Spleen (tissue), 11 donors: ENCODE results near the gene ATP8A2. TPM values are rescaled to one million over a fixed set of nuclear protein-coding genes. Genes with fewer than 3 reads are reported as not detected.

Experiments
- DNase-seq: peaks from one replicate; pipeline ENCODE4 v3.0.0-alpha.2; 2020
- H3K27ac ChIP-seq, 8 donors: fragments of 200-600 bp; sonication (generic) in 7 of 8; 1 replicate in 4 of 8; 2 replicates in 4 of 8; pipeline versions ENCODE4 v1.5.0 to v1.8.0; 2016 to 2021; ENCODE audit warnings: inconsistent platforms in 4 of 8, mild to moderate bottlenecking in 4 of 8, moderate library complexity in 1 of 8
- H3K27me3 ChIP-seq, 7 donors: fragments of 200-600 bp; sonication (generic) in 6 of 7; replicated peaks in 1 of 7; 1 replicate in 4 of 7; 2 replicates in 3 of 7; pipeline versions ENCODE4 v1.5.0 to v1.8.0; 2016 to 2021; ENCODE audit warnings: inconsistent platforms in 3 of 7, mild to moderate bottlenecking in 1 of 7
- H3K36me3 ChIP-seq, 6 donors: fragments of 200-600 bp; sonication (generic) in 5 of 6; 1 replicate in 4 of 6; 2 replicates in 2 of 6; pipeline versions ENCODE4 v1.5.0 to v1.8.0; 2016 to 2021; ENCODE audit warnings: inconsistent platforms in 2 of 6
- H3K4me1 ChIP-seq, 6 donors: fragments of 200-600 bp; sonication (generic) in 5 of 6; 1 replicate in 3 of 6; 2 replicates in 3 of 6; pipeline versions ENCODE4 v1.5.0 to v1.8.0; 2016 to 2021; ENCODE audit warnings: inconsistent platforms in 3 of 6
- H3K4me3 ChIP-seq, 8 donors: fragments of 200-600 bp; sonication (generic) in 7 of 8; 1 replicate in 4 of 8; 2 replicates in 4 of 8; pipeline versions ENCODE4 v1.5.0 to v1.8.0; 2016 to 2021; ENCODE audit warnings: inconsistent platforms in 4 of 8, mild to moderate bottlenecking in 4 of 8, moderate library complexity in 2 of 8
- H3K9me3 ChIP-seq, 8 donors: fragments of 200-600 bp; sonication (generic) in 7 of 8; 1 replicate in 4 of 8; 2 replicates in 4 of 8; pipeline versions ENCODE4 v1.5.0 to v1.8.0; 2016 to 2021; ENCODE audit warnings: inconsistent platforms in 4 of 8
- CTCF ChIP-seq, 11 experiments: fragments of 200-600 bp in 7 of 11; fragments of 450-650 bp in 4 of 11; sonication (generic) in 4 of 11; IDR thresholded peaks in 8 of 11; conservative IDR thresholded peaks in 3 of 11; 1 replicate in 7 of 11; 2 replicates in 4 of 11; pipeline versions ENCODE4 v1.4.0 to v1.8.0; 2016 to 2021; ENCODE audit warnings: antibody characterized with exemption in 11 of 11, inconsistent platforms in 4 of 11, mild to moderate bottlenecking in 1 of 11
- POLR2A ChIP-seq, 3 donors: fragments of 450-650 bp; IDR thresholded peaks; one replicate each; pipeline ENCODE4 v1.5.1; 2017; ENCODE audit warnings: antibody characterized with exemption in 3 of 3, mild to moderate bottlenecking in 1 of 3
- POLR2AphosphoS5 ChIP-seq, 3 donors: sonication (generic); formaldehyde crosslinking; IDR thresholded peaks; one replicate each; pipeline ENCODE4 v1.5.1; 2017; ENCODE audit warnings: antibody characterized with exemption in 3 of 3
- WGBS, 5 donors: extraction: QIAGEN DNeasy Blood & Tissue Kit in 3 of 5; methylation state at CpG; one replicate each; pipeline versions ENCODE4 v1.1.5 to v1.1.7; 2013 to 2018; 5-methylcytosine and 5-hydroxymethylcytosine counted together
- intact Hi-C: fragments of 100-400 bp; cut with DNase I; formaldehyde crosslinking; loops from one replicate; pipeline ENCODE4 v1.15.0; 2023; ENCODE audit warnings: low total_unique reads
- polyA plus RNA-seq, 3 donors: library from polyadenylated mRNA; stranded (reverse); fragments of 200-250 nt; gene quantifications; one replicate each; pipeline ENCODE4 v1.2.1, GENCODE V29; 2013
- total RNA-seq, 7 donors: library from RNA; depleted of rRNA in 3 of 7; stranded (reverse); fragments of >200 nt in 3 of 7; fragmentation: NEBNext Ultra II Directional in 4 of 7; extraction: Animal tissue kit (Norgen Biotek cat#: 25700) in 4 of 7; gene quantifications; one replicate each; pipeline versions ENCODE4 v1.1.0 to v1.2.1, GENCODE V29; 2016 to 2021
- donor health status: healthy with polysubstance abuse.
- donor health status: DM: no; HTN: no; CAD: no; lungs with moderate emphysema.
- donor health status: DM: no; HTN: no; CAD: no.
- donor health status: Bipolar disorder and iron deficiency.
- donor health status: healthy.
- donor health status: DM: no; HTN: no; CAD: no.
- donor health status: DM: yes; HTN: yes; CAD: no.

The ATP8A2 gene
- total and polyA plus RNA-seq, 10 donors = 0.09 to 0.46 (median 0.25) TPM

GRCh38 chr13:25802579-25802978 is 430.8 kb downstream of the ATP8A2 start:
- Histone ChIP-seq H3K27ac (no peak overlapping the region), H3K4me1 (no peaks in the 10 kb centered on the region), H3K9me3 (no peaks in the 10 kb centered on the region), H3K4me3 (no peak overlapping the region), H3K27me3 (peaks cover 0 to 6% (median 0%) of the 10 kb centered on the region in 7 donors), H3K36me3 (no peaks in the 10 kb centered on the region)
- intact Hi-C loops = no loop called here
- no peak for DNase-seq
- WGBS, 5 donors = 55 to 62% (median 59%) methylated on average over 3 of the region's 3 CpGs
- no peak for TF ChIP-seq POLR2A (IDR thresholded peaks at IDR 0.05)
- TF ChIP-seq CTCF (IDR thresholded peaks at IDR 0.05 in 8 of 11, conservative IDR thresholded peaks at IDR 0.05 in 3 of 11) = no peak
- no peak for TF ChIP-seq POLR2AphosphoS5 (IDR thresholded peaks at IDR 0.05)

- no peak overlapping the region for H3K27ac ChIP-seq
- intact Hi-C loops = no loop called here
- no peaks in the 10 kb centered on the region for H3K9me3 ChIP-seq
- H3K4me3 ChIP-seq = no peak overlapping the region
- 78 to 86% (median 83%) methylated on average over 3 of the region's 3 CpGs for WGBS, 5 donors
- no peaks in the 10 kb centered on the region for H3K4me1 ChIP-seq
- DNase-seq = no peak
- TF ChIP-seq CTCF (IDR thresholded peaks at IDR 0.05 in 8 of 11, conservative IDR thresholded peaks at IDR 0.05 in 3 of 11) (no peak), POLR2A (IDR thresholded peaks at IDR 0.05) (no peak), POLR2AphosphoS5 (IDR thresholded peaks at IDR 0.05) (no peak)
- H3K27me3 ChIP-seq = peaks cover 0 to 6% (median 0%) of the 10 kb centered on the region in 7 donors
- H3K36me3 ChIP-seq = no peaks in the 10 kb centered on the region
Observed at GRCh38 chr13:25803641-25804040, 431.9 kb downstream of the ATP8A2 start.

DNA sequence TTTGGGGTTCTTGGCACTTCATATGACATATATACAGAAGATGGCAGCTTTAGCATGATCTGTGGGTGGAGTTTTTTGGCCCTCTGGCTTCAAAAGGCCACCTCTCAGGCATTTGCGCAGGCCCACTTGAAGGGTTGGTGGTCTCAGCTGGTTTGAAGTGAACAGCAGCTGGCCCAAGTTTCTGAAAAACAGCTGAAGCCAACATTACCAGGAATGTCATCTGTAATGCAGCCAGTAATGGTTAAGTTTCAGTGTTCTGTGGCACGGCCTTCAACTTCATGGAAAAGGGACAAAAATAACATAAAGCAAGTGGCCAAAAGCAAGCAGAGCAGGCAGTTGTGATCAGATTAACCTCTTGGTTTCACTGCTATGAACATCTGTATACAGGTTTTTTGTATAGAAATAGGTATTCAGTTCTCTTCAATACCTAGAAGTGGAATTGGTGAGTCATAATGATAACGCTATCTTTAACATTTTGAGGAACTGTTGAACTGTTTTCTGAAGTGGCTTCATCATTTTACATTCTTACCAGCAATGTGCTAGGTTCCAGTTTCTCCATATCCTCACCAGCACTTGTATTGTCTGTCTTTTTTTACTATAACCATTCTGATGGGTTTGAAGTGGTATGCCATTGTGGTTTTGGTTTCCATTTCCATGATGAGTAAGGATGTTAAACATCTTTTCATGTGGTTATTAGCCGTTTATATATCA is 434.6 kb downstream of the ATP8A2 start:
- Histone ChIP-seq H3K9me3 (peaks cover 0 to 5% (median 0%) of the 10 kb centered on the region in 8 donors), H3K27ac (no peak overlapping the region), H3K4me1 (no peaks in the 10 kb centered on the region), H3K4me3 (no peak overlapping the region), H3K36me3 (no peaks in the 10 kb centered on the region), H3K27me3 (no peaks in the 10 kb centered on the region)
- no peak for TF ChIP-seq POLR2A (IDR thresholded peaks at IDR 0.05)
- TF ChIP-seq POLR2AphosphoS5 (IDR thresholded peaks at IDR 0.05) = no peak
- TF ChIP-seq CTCF (IDR thresholded peaks at IDR 0.05 in 8 of 11, conservative IDR thresholded peaks at IDR 0.05 in 3 of 11) = no peak
- intact Hi-C loops = no loop called here
- 68 to 74% (median 71%) methylated on average over 4 of the region's 4 CpGs for WGBS, 5 donors
- no peak for DNase-seq

DNA sequence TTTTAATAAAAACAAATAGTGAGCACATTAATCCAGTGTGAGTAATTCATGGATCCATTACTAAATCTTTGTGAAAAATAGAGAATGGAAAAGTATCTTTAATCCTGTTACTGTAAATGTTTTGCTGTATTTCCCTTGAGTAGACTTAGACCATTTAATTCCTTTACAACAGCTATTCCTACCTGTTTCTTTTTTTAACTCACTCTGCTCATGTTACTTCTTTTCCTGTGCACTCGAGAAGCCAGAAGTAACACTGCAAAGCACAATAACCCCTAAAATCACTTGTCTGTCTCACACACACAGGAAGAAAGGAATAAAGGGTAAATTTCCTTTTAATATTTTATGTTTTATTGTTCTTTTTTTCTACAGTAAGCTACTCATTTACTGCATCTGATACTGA is 435.8 kb downstream of the ATP8A2 start:
- DNase-seq = no peak
- Histone ChIP-seq H3K9me3 (peaks cover 0 to 14% (median 8%) of the 10 kb centered on the region in 8 donors), H3K27ac (no peak overlapping the region), H3K4me3 (no peak overlapping the region), H3K36me3 (no peaks in the 10 kb centered on the region), H3K27me3 (no peaks in the 10 kb centered on the region), H3K4me1 (no peaks in the 10 kb centered on the region)
- intact Hi-C loops = no loop called here
- TF ChIP-seq POLR2A (IDR thresholded peaks at IDR 0.05) (no peak), POLR2AphosphoS5 (IDR thresholded peaks at IDR 0.05) (no peak), CTCF (IDR thresholded peaks at IDR 0.05 in 8 of 11, conservative IDR thresholded peaks at IDR 0.05 in 3 of 11) (no peak)
- WGBS, 5 donors = 19 to 46% (median 33%) methylated on average over 1 of the region's 1 CpG
